CD8-positive, alpha-beta memory T cell (primary cell): ENCODE results near the gene CLN6. TPM values are rescaled to one million over a fixed set of nuclear protein-coding genes. Genes with fewer than 3 reads are reported as not detected.

Source experiments
- CTCF ChIA-PET: fragments of 350-600 bp; sonication (Branson Sonifier 250); formaldehyde crosslinking; loops from one replicate; lab custom pipeline; 2021; ENCODE audit warnings: antibody characterized with exemption; lab: Charles Lee
- POLR2A ChIA-PET: fragments of 350-600 bp; sonication (Branson Sonifier 250); formaldehyde crosslinking; loops from one replicate; lab custom pipeline; 2021; ENCODE audit warnings: antibody characterized with exemption; lab: Charles Lee
- DNase-seq, 5 donors: peaks; one replicate each; pipeline versions ENCODE4 v3.0.0 to v3.0.0-alpha.2; 2020 to 2022; ENCODE audit warnings: mixed read lengths in 1 of 5
- H3K27ac ChIP-seq: one replicate; pipeline ENCODE4 v1.7.0; 2013; ENCODE audit warnings: low read depth, mild to moderate bottlenecking, low read length, moderate library complexity
- H3K27me3 ChIP-seq: 2 replicates; pipeline ENCODE4 v1.7.0; 2013; ENCODE audit warnings: low read length, mild to moderate bottlenecking; ENCODE audit not compliant: insufficient read depth, poor library complexity, severe bottlenecking
- H3K36me3 ChIP-seq: 2 replicates; pipeline ENCODE4 v1.7.0; 2013; ENCODE audit warnings: mild to moderate bottlenecking, low read length, moderate library complexity; ENCODE audit not compliant: insufficient read depth
- H3K4me1 ChIP-seq: 2 replicates; pipeline ENCODE4 v1.7.0; 2013; ENCODE audit warnings: mild to moderate bottlenecking, low read length, moderate library complexity; ENCODE audit not compliant: insufficient read depth
- H3K4me3 ChIP-seq: 2 replicates; pipeline ENCODE4 v1.7.0; 2013; ENCODE audit warnings: mild to moderate bottlenecking, low read length
- H3K9me3 ChIP-seq: 2 replicates; pipeline ENCODE4 v1.7.0; 2013; ENCODE audit warnings: mild to moderate bottlenecking, low read length
- H3K27ac Mint-ChIP-seq, 8 donors: one replicate each; pipeline ENCODE4 v1.8.0; 2020 to 2021; ENCODE audit warnings: mixed read lengths in 8 of 8, mild to moderate bottlenecking in 6 of 8, inconsistent platforms in 3 of 8, moderate library complexity in 3 of 8
- H3K27me3 Mint-ChIP-seq, 2 donors: one replicate each; pipeline ENCODE4 v1.8.0; 2020 to 2021; ENCODE audit warnings: mixed read lengths in 2 of 2, mild to moderate bottlenecking in 1 of 2, moderate library complexity in 1 of 2
- H3K36me3 Mint-ChIP-seq, 3 donors: one replicate each; pipeline ENCODE4 v1.8.0; 2020 to 2021; ENCODE audit warnings: mixed read lengths in 3 of 3, inconsistent platforms in 1 of 3, mild to moderate bottlenecking in 1 of 3
- H3K4me1 Mint-ChIP-seq, 3 donors: one replicate each; pipeline ENCODE4 v1.8.0; 2020 to 2021; ENCODE audit warnings: mixed read lengths in 3 of 3, inconsistent platforms in 1 of 3, mild to moderate bottlenecking in 1 of 3
- H3K4me3 Mint-ChIP-seq, 7 donors: one replicate each; pipeline ENCODE4 v1.8.0; 2020 to 2021; ENCODE audit warnings: mixed read lengths in 7 of 7, mild to moderate bottlenecking in 6 of 7, moderate library complexity in 4 of 7, inconsistent platforms in 2 of 7
- H3K9me3 Mint-ChIP-seq, 5 donors: one replicate each; pipeline ENCODE4 v1.8.0; 2020 to 2022; ENCODE audit warnings: mixed read lengths in 5 of 5, mild to moderate bottlenecking in 3 of 5, moderate library complexity in 2 of 5, inconsistent platforms in 1 of 5
- polyA plus RNA-seq: library from polyadenylated mRNA; unstranded; fragments of 300-500 nt; fragmentation: Illumina TruSeq; gene quantifications from one replicate; pipeline ENCODE4 v1.2.3, GENCODE V29; 2021
- total RNA-seq, 2 experiments: library from RNA; stranded (reverse); gene quantifications; one replicate each; pipeline ENCODE4 v1.2.3, GENCODE V29; 2021

CLN6 gene
- total and polyA plus RNA-seq, 3 experiments from 2014 or later, result 2.3 to 73.8 (median 69.1) TPM

DNA sequence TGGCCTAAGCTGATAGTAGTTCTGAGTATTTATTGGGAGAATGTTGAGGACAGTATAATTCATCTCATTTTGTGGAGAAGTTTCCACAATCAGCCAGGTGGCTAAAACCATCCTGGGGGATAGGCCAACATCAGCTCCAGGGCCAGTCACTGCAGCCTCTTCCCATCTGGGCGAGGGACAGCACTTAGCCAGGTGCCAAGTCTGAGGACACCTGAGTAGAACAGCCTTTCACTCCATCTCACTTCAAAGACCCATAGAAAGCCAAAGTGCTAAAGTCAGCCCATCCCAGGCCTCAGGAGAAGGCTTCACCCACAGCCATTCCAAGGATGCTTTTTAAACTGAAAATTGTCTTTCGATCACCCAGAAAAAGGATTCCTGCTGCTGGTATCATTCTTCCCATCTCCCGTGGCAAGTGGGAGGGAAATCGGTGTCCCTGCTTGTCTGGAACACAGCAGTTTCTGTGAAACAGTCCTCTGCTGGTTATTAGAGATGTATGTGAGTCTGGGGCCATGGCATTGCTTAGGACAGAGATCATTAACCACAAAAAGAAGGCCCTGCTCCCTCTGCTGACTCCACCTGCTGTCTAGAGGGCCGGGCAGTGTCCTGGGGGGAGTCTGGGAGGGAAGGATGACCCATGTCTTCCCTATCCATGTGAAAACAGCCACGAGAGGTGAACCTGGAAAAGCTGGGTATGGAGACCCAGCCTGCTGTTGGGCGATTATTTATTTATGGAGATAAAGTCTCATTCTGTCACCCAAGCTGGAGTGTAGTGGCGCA is 34.0 kb downstream of the CLN6 start:
- Mint-ChIP-seq H3K36me3 (peaks cover 0 to 33% (median 6%) of the 10 kb centered on the region in 3 donors), H3K27ac (peak overlapping the region in 5 of 8 donors; percentile 17 to 83 (median 57)), H3K4me3 (no peak overlapping the region), H3K9me3 (no peaks in the 10 kb centered on the region), H3K27me3 (peaks cover 0 to 2% of the 10 kb centered on the region in 2 donors), H3K4me1 (no peaks in the 10 kb centered on the region)
- ChIA-PET POLR2A (interaction anchor here (0.6 kb wide), 3 partner anchors 10 to 1700 kb away, joined by 3 to 6 read pairs (median 3); no protein-coding TSS in a partner anchor), CTCF (interaction anchor here (0.8 to 1.1 kb wide), 2 partner anchors 82 to 111 kb away, joined by 3 read pairs; partner anchors contain the start of gene FEM1B)
- no peak overlapping the region for H3K4me3 ChIP-seq
- H3K27ac ChIP-seq, result no peak overlapping the region
- peaks cover 16% of the 10 kb centered on the region for H3K36me3 ChIP-seq
- no peaks in the 10 kb centered on the region for H3K4me1 ChIP-seq
- no peaks in the 10 kb centered on the region for H3K9me3 ChIP-seq
- no peaks in the 10 kb centered on the region for H3K27me3 ChIP-seq
- DNase-seq, result no peak

DNA sequence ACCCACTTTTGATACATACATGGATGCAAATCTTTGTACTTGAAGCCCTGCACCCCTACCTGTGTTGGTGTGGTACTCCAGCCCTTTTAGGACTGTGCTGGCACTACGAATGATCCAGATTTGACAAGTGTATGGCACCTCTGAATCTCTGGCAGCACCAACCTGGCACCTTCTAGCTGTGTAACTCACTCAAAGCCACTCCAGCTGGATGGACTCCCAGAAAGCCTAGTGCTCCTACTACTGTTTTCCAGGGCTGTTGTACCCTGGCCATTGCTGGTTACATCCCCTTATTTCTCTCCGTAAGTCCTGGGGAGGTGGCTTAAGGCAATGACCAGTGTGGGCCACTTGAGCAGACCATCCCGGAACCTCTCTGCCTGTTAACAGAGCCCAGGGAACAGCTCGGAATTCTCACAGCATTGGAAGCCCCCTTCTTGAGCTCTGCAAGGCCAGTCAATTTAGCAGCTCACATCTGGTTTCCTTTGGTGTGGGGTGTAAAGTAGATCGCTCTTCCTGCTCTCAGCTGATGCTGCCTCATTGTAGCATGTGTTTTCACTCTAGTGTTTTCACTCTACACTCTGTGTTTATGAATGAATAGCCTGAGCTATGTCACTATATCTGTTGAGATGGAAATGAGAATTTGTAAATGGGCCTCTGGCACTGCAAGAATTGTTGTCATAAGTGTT is 36.6 kb downstream of the CLN6 start:
- Histone ChIP-seq H3K4me3 (no peak overlapping the region), H3K4me1 (no peaks in the 10 kb centered on the region), H3K9me3 (no peaks in the 10 kb centered on the region), H3K27me3 (no peaks in the 10 kb centered on the region), H3K27ac (no peak overlapping the region), H3K36me3 (peaks cover 19% of the 10 kb centered on the region)
- POLR2A ChIA-PET, result no interaction called here
- Mint-ChIP-seq H3K9me3 (no peaks in the 10 kb centered on the region), H3K27me3 (peaks cover 0 to 2% of the 10 kb centered on the region in 2 donors), H3K4me3 (no peak overlapping the region), H3K4me1 (no peaks in the 10 kb centered on the region), H3K36me3 (peaks cover 0 to 59% (median 14%) of the 10 kb centered on the region in 3 donors), H3K27ac (peak overlapping the region in 6 of 8 donors; percentile 8 to 50 (median 24))
- DNase-seq, result no peak
- CTCF ChIA-PET, result no interaction called here

DNA sequence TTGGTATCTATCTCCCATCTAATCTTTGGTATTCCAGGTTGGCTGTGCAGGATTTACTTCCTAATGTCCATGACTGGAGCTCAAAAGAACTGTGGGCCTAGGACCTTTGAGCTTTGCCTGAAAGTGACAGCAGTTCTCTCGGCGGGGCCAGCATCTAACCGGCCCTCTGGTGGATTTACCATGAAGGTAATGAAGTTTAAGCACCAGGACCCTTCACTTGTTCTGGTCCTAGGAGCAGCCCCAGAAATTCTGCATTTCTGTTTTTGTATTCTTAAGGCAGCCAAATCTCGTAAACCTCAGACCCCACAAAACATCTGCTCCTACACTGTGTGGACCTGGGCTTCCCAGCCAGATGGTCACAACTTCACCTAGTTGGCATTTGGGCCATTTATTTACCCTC is 37.4 kb downstream of the CLN6 start:
- Histone ChIP-seq H3K4me3 (no peak overlapping the region), H3K4me1 (no peaks in the 10 kb centered on the region), H3K27ac (no peak overlapping the region), H3K9me3 (no peaks in the 10 kb centered on the region), H3K36me3 (peaks cover 25% of the 10 kb centered on the region), H3K27me3 (no peaks in the 10 kb centered on the region)
- Mint-ChIP-seq H3K36me3 (peaks cover 0 to 66% (median 17%) of the 10 kb centered on the region in 3 donors), H3K27me3 (no peaks in the 10 kb centered on the region), H3K4me1 (no peaks in the 10 kb centered on the region), H3K4me3 (no peak overlapping the region), H3K27ac (peak overlapping the region in 5 of 8 donors; percentile 29 to 64 (median 32)), H3K9me3 (no peaks in the 10 kb centered on the region)
- no peak for DNase-seq
- ChIA-PET CTCF (no interaction called here), POLR2A (no interaction called here)

DNA sequence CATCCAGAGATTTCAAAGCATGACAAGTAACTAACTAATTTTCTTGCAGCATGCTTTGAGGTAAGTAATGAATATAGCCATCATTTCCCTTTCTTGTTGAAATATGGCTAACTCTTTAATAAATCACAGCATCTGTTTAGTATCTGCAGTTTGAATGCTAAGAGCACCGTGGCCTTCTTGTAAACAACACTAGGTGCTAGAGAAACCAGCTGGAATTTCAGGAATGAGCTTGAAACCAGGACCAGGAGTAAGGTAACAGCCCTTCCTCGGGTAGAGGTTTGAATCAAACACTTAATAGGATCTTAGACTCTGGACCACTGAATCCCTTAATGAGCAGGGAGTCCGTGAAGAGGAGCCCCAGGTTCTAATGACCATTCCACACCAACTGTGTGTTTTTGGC is 38.0 kb downstream of the CLN6 start:
- H3K27ac Mint-ChIP-seq, result peak overlapping the region in 3 of 8 donors; percentile 19 to 54 (median 29)
- no peak for DNase-seq
- no peaks in the 10 kb centered on the region for H3K27me3 ChIP-seq
- H3K4me1 Mint-ChIP-seq, result no peaks in the 10 kb centered on the region
- H3K4me3 Mint-ChIP-seq, result no peak overlapping the region
- peaks cover 27% of the 10 kb centered on the region for H3K36me3 ChIP-seq
- no peak overlapping the region for H3K27ac ChIP-seq
- no peaks in the 10 kb centered on the region for H3K9me3 Mint-ChIP-seq
- CTCF ChIA-PET, result no interaction called here
- H3K27me3 Mint-ChIP-seq, result no peaks in the 10 kb centered on the region
- POLR2A ChIA-PET, result no interaction called here
- H3K9me3 ChIP-seq, result no peaks in the 10 kb centered on the region
- no peak overlapping the region for H3K4me3 ChIP-seq
- peaks cover 0 to 70% (median 17%) of the 10 kb centered on the region in 3 donors for H3K36me3 Mint-ChIP-seq
- no peaks in the 10 kb centered on the region for H3K4me1 ChIP-seq

DNA sequence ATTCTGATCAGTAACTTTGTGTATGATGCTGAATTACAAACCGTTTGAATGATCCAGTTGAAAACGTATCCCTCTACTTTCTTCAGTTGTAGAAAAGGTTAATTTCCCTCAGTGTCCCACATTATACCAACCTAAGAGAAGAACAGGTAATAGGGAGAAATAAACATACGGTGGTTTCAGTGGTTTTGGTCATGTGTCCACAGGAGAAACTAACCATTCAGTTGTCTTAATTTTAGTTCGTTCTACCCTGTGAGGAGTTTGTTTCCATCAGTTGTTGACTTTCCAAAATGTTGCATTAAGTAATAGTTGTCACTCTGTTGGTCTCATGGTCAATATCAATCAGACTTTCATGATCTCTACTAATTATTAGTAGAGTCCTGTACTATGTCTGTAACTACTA is 39.5 kb downstream of the CLN6 start:
- H3K9me3 Mint-ChIP-seq, result no peaks in the 10 kb centered on the region
- no peak overlapping the region for H3K27ac ChIP-seq
- ChIA-PET CTCF (no interaction called here), POLR2A (no interaction called here)
- peaks cover 0 to 81% (median 22%) of the 10 kb centered on the region in 3 donors for H3K36me3 Mint-ChIP-seq
- no peaks in the 10 kb centered on the region for H3K9me3 ChIP-seq
- H3K27me3 ChIP-seq, result no peaks in the 10 kb centered on the region
- no peaks in the 10 kb centered on the region for H3K27me3 Mint-ChIP-seq
- H3K4me3 ChIP-seq, result no peak overlapping the region
- H3K4me3 Mint-ChIP-seq, result no peak overlapping the region
- H3K27ac Mint-ChIP-seq, result no peak overlapping the region
- no peak for DNase-seq
- no peaks in the 10 kb centered on the region for H3K4me1 Mint-ChIP-seq
- H3K4me1 ChIP-seq, result no peaks in the 10 kb centered on the region
- H3K36me3 ChIP-seq, result peaks cover 33% of the 10 kb centered on the region

DNA sequence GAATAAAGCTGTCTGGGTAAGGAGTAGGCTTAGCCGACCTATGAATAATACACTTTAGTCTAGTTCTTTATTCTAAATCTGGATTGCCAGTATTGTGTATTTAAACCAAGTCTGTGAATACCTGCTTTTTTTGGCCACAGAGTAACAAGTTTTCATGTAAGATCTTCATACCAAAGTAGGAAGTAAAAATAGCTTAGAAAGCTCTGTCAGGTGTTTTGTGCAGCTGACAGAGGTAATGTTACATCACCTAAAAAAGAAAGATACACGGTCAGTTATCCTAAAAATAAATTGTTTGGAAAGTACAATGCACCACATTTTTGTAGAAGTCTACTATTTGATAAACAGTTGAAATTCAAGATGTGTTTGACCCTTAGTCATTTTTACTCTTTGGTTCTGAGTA is 40.9 kb downstream of the CLN6 start:
- Mint-ChIP-seq H3K36me3 (peaks cover 0 to 85% (median 26%) of the 10 kb centered on the region in 3 donors), H3K4me3 (no peak overlapping the region), H3K9me3 (no peaks in the 10 kb centered on the region), H3K27ac (peak overlapping the region in 3 of 8 donors; percentile 46 to 91 (median 81)), H3K27me3 (no peaks in the 10 kb centered on the region), H3K4me1 (no peaks in the 10 kb centered on the region)
- Histone ChIP-seq H3K9me3 (no peaks in the 10 kb centered on the region), H3K36me3 (peaks cover 45% of the 10 kb centered on the region), H3K27ac (no peak overlapping the region), H3K27me3 (no peaks in the 10 kb centered on the region), H3K4me3 (no peak overlapping the region), H3K4me1 (no peaks in the 10 kb centered on the region)
- no peak for DNase-seq
- POLR2A ChIA-PET, result no interaction called here
- CTCF ChIA-PET, result no interaction called here

DNA sequence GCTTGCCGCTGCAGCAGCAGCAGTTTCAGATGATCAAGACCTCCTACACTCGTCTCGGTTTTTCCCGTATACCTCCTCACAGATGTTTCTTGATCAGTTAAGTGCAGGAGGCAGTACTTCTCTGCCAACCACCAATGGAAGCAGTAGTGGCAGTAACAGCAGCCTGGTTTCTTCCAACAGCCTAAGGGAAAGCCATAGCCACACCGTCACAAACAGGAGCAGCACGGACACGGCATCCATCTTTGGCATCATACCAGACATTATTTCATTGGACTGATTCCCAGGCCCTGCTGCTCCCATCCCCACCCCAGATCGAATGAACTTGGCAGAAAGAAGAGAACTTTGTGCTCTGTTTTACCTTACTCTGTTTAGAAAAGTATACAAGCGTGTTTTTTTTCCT is 42.0 kb downstream of the CLN6 start:
- H3K9me3 ChIP-seq, result no peaks in the 10 kb centered on the region
- Mint-ChIP-seq H3K9me3 (no peaks in the 10 kb centered on the region), H3K4me1 (no peaks in the 10 kb centered on the region), H3K4me3 (no peak overlapping the region), H3K36me3 (peaks cover 0 to 89% (median 30%) of the 10 kb centered on the region in 3 donors), H3K27me3 (no peaks in the 10 kb centered on the region), H3K27ac (peak overlapping the region in 5 of 8 donors; percentile 36 to 76 (median 62))
- ChIA-PET CTCF (no interaction called here), POLR2A (no interaction called here)
- DNase-seq, result no peak
- H3K36me3 ChIP-seq, result peaks cover 46% of the 10 kb centered on the region
- no peak overlapping the region for H3K27ac ChIP-seq
- H3K27me3 ChIP-seq, result no peaks in the 10 kb centered on the region
- no peaks in the 10 kb centered on the region for H3K4me1 ChIP-seq
- H3K4me3 ChIP-seq, result no peak overlapping the region
